Tibial nerve (tissue), 4 donors: ENCODE measurements around the gene CEP295NL.
"Not testable (repeated sequence)": the region's sequence is repeated elsewhere in the genome, so short reads cannot be mapped to it uniquely, and the experiment has no call there.

Experiments
- EP300 ChIP-seq, 2 donors: sonication (generic); formaldehyde crosslinking; IDR thresholded peaks; one replicate each; pipeline ENCODE4 v1.6.1; 2017; ENCODE audit warnings: antibody characterized with exemption in 2 of 2, mild to moderate bottlenecking in 1 of 2
- POLR2A ChIP-seq, 2 donors: fragments of 450-650 bp; IDR thresholded peaks; one replicate each; pipeline ENCODE4 v1.6.1; 2017; ENCODE audit warnings: antibody characterized with exemption in 2 of 2, mild to moderate bottlenecking in 2 of 2, moderate library complexity in 2 of 2
- TF ChIP-seq, protein P1 (sequence below), 5 experiments: fragments of 200-600 bp in 3 of 5; fragments of 450-650 bp in 2 of 5; sonication (generic) in 3 of 5; IDR thresholded peaks; one replicate each; pipeline ENCODE4 v1.5.1; 2016 to 2019; ENCODE audit warnings: antibody characterized with exemption in 5 of 5, mild to moderate bottlenecking in 3 of 5, moderate library complexity in 2 of 5

DNA sequence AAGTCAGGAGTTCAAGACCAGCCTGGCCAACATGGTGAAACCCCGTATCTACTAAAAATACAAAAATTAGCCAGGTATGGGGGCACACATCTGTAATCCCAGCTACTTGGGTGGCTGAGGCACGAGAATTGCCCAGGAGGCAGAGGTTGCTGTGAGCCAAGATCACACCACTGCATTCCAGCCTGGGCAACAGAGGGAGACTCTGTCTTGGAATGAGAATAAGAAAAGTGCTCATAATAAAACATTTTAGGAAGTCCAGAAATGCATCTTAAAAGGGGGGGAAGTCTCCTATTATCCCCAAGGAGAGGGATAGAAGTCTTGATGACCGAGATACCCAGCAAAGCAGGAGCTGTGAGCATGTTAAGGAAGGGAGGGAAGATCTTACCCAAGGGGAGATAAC, 36.0 kb downstream of the CEP295NL start:
- TF ChIP-seq, protein P1, sequence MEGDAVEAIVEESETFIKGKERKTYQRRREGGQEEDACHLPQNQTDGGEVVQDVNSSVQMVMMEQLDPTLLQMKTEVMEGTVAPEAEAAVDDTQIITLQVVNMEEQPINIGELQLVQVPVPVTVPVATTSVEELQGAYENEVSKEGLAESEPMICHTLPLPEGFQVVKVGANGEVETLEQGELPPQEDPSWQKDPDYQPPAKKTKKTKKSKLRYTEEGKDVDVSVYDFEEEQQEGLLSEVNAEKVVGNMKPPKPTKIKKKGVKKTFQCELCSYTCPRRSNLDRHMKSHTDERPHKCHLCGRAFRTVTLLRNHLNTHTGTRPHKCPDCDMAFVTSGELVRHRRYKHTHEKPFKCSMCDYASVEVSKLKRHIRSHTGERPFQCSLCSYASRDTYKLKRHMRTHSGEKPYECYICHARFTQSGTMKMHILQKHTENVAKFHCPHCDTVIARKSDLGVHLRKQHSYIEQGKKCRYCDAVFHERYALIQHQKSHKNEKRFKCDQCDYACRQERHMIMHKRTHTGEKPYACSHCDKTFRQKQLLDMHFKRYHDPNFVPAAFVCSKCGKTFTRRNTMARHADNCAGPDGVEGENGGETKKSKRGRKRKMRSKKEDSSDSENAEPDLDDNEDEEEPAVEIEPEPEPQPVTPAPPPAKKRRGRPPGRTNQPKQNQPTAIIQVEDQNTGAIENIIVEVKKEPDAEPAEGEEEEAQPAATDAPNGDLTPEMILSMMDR (IDR thresholded peaks at IDR 0.05), result not testable (repeated sequence)
- not testable (repeated sequence) for TF ChIP-seq POLR2A, EP300 (IDR thresholded peaks at IDR 0.05)
